Measurements from ENCODE around the gene MMP1. TPM values are rescaled to one million over a fixed set of nuclear protein-coding genes. Genes with fewer than 3 reads are reported as not detected.

MMP1 gene
- total and polyA plus RNA-seq, 2 of the 4 experiments (the other 2 are of a cell fraction), result 166 to 245 TPM

DNA sequence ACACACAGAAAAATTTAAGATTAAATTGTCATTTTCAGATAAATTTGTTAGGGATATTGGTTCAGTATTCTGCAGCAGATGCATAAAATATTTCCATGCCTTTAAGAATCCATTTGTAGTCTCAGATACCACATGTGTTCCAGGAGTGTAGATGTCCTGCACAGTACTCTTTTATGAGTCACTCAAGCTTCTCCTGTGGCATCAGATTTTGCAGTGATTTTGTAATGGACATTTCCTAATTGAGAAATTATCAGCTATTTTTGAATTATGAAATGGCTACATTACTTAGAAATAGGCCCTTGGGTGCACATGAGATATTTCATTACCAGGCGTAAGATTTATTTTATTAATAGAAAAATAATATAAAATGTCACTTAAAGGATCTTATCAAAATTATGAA, 26.6 kb upstream of the MMP1 start:
- ChIA-PET POLR2A (ENCODE audit: unreplicated experiment) (no interaction called here), CTCF (no interaction called here)
- Histone ChIP-seq H3K9ac (ENCODE audit: low read depth, low read length) (no peak overlapping the region), H4K91ac (ENCODE audit: insufficient read depth, low read depth, low read length) (no peak overlapping the region), H3K4me3 (ENCODE audit: insufficient read depth, low read depth, low read length) (no peak overlapping the region), H3K27me3 (ENCODE audit: control insufficient read depth, insufficient read depth, low read length) (peaks cover 21% of the 10 kb centered on the region), H3K9me3 (ENCODE audit: control insufficient read depth, insufficient read depth, low read length) (peaks cover 3% of the 10 kb centered on the region; the same call in 1 of the 2 replicates), H3K9me1 (ENCODE audit: insufficient read depth, low read length) (no peaks in the 10 kb centered on the region), H3K4me2 (ENCODE audit: low read depth, low read length) (no peak overlapping the region), H2AK9ac (replicated peaks; ENCODE audit: low read depth, low read length, poor library complexity) (no peak overlapping the region), H4K8ac (ENCODE audit: low read depth in 2 of 2, low read length in 2 of 2) (no peak overlapping the region), H3K79me1 (ENCODE audit: low read depth in 1 of 2, low read length in 2 of 2) (no peaks in the 10 kb centered on the region), H4K5ac (ENCODE audit: low read depth, low read length) (no peak overlapping the region), H2BK5ac (ENCODE audit: low read depth, low read length, poor library complexity, severe bottlenecking) (no peak overlapping the region), H2AK5ac (ENCODE audit: low read depth, low read length) (no peak overlapping the region), H3K23ac (ENCODE audit: low read depth, low read length) (no peak overlapping the region), H4K20me1 (ENCODE audit: insufficient read depth, low read length) (no peaks in the 10 kb centered on the region), H3K18ac (ENCODE audit: low read depth, low read length) (no peak overlapping the region), H3K27ac (ENCODE audit: insufficient read depth, low read length) (no peak overlapping the region), H3K56ac (ENCODE audit: extremely low read depth, insufficient read depth, low read length) (no peak overlapping the region), H3K4me1 (ENCODE audit: control insufficient read depth, insufficient read depth, low read length) (no peaks in the 10 kb centered on the region), H3K36me3 (ENCODE audit: control insufficient read depth, insufficient read depth, low read length) (no peaks in the 10 kb centered on the region), H3K14ac (replicated peaks; ENCODE audit: low read depth, low read length) (no peak overlapping the region), H2BK120ac (ENCODE audit: low read depth, low read length) (no peak overlapping the region), H2BK20ac (ENCODE audit: low read depth, low read length) (no peak overlapping the region), H3K4ac (ENCODE audit: low read depth, low read length) (no peak overlapping the region), H2AFZ (replicated peaks; ENCODE audit: low read length, poor library complexity) (no peak overlapping the region), H2BK15ac (ENCODE audit: low read depth, low read length) (no peak overlapping the region)
- TF ChIP-seq MAZ (IDR thresholded peaks at IDR 0.05; ENCODE audit: borderline replicate concordance, low read depth, low read length) (no peak), FOS (IDR thresholded peaks at IDR 0.05; ENCODE audit: low read depth, low read length) (no peak), CEBPB (IDR thresholded peaks at IDR 0.05; ENCODE audit: low read depth, low read length) (no peak), RCOR1 (IDR thresholded peaks at IDR 0.05; ENCODE audit: insufficient replicate concordance, low read length) (no peak), MAFK (IDR thresholded peaks at IDR 0.05; ENCODE audit: low read depth, low read length) (no peak), MXI1 (IDR thresholded peaks at IDR 0.05; ENCODE audit: borderline replicate concordance, low read depth, low read length) (no peak), RAD21 (IDR thresholded peaks at IDR 0.05; ENCODE audit: low read length) (no peak), NFE2L2 (IDR thresholded peaks at IDR 0.05; ENCODE audit: low read depth, low read length) (no peak), POLR2A (IDR thresholded peaks at IDR 0.05; ENCODE audit: low read depth, low read length) (no peak), ELK1 (IDR thresholded peaks at IDR 0.05; ENCODE audit: borderline replicate concordance, low read depth, low read length) (no peak), USF2 (IDR thresholded peaks at IDR 0.05; ENCODE audit: low read depth, low read length) (no peak), SMC3 (IDR thresholded peaks at IDR 0.05; ENCODE audit: low read depth, low read length) (no peak), BHLHE40 (IDR thresholded peaks at IDR 0.05; ENCODE audit: low read depth, low read length) (no peak)
- intact Hi-C loops (cut with micrococcal nuclease) (no loop called here), in situ Hi-C loops (cut with MboI; ENCODE audit: low sequenced_read_pairs) (no loop called here), dilution Hi-C loops (cut with HindIII; ENCODE audit: low sequenced_read_pairs, unreplicated experiment) (no loop called here)
- DNase-seq (no peak), ATAC-seq (ENCODE audit: low read depth) (no peak)
- BruUV-seq (replicated peaks), result no TSS peak
- WGBS, 2 experiments (ENCODE audit: extremely low coverage in 2 of 2, insufficient read length in 1 of 2), result no CpG with 5 or more reads among the region's 1 CpG

All from IMR-90 (cell line).